Body of pancreas (tissue), 4 donors: Measurements from ENCODE around the gene CADM4. TPM values are rescaled to one million over a fixed set of nuclear protein-coding genes. Genes with fewer than 3 reads are reported as not detected.

Experiments
- ATAC-seq: fragments of 150-250 bp; one replicate; pipeline ENCODE4 v1.9.1; 2016
- DNase-seq, 4 donors: peaks; one replicate each; pipeline ENCODE4 v3.0.0-alpha.2; 2019
- H3K27ac ChIP-seq, 4 donors: fragments of 200-600 bp; sonication (generic); 1 replicate in 3 of 4; 2 replicates in 1 of 4; pipeline versions ENCODE4 v1.5.1 to v1.6.1; 2016 to 2019; ENCODE audit warnings: mild to moderate bottlenecking in 1 of 4, mixed read lengths in 1 of 4, moderate library complexity in 1 of 4
- H3K27me3 ChIP-seq, 2 donors: fragments of 200-600 bp; sonication (generic); one replicate each; pipeline ENCODE4 v1.6.0; 2016; ENCODE audit warnings: mild to moderate bottlenecking in 1 of 2
- H3K36me3 ChIP-seq, 2 donors: fragments of 200-600 bp; sonication (generic); replicated peaks in 1 of 2; 2 replicates each; pipeline ENCODE4 v1.5.1; 2016; ENCODE audit warnings: low read depth in 2 of 2; ENCODE audit not compliant: insufficient read depth in 1 of 2
- H3K4me1 ChIP-seq: fragments of 200-600 bp; sonication (generic); one replicate; pipeline ENCODE4 v1.6.0; 2016
- H3K4me3 ChIP-seq, 2 donors: fragments of 200-600 bp; sonication (generic); 1 replicate in 1 of 2; 2 replicates in 1 of 2; pipeline ENCODE4 v1.5.1; 2016 to 2019
- H3K9me3 ChIP-seq, 3 donors: fragments of 200-600 bp; sonication (generic); 1 replicate in 2 of 3; 2 replicates in 1 of 3; pipeline ENCODE4 v1.5.1; 2016
- CTCF ChIP-seq, 7 experiments: fragments of 450-650 bp in 4 of 7; fragments of 200-600 bp in 3 of 7; sonication (generic) in 3 of 7; IDR thresholded peaks; one replicate each; pipeline ENCODE4 v1.5.1; 2016 to 2019; ENCODE audit warnings: antibody characterized with exemption in 7 of 7
- POLR2A ChIP-seq, 3 donors: fragments of 450-650 bp; IDR thresholded peaks; one replicate each; pipeline ENCODE4 v1.6.1; 2016; ENCODE audit warnings: antibody characterized with exemption in 3 of 3, mild to moderate bottlenecking in 2 of 3
- WGBS, 2 donors: methylation state at CpG; one replicate each; pipeline ENCODE4 v1.1.5; 2017; 5-methylcytosine and 5-hydroxymethylcytosine counted together
- intact Hi-C: fragments of 100-400 bp; cut with DNase I; formaldehyde crosslinking; loops from one replicate; pipeline ENCODE4 v1.15.1; 2023
- total RNA-seq, 2 donors: library from RNA; depleted of rRNA; stranded (reverse); fragments of >200 nt; gene quantifications; one replicate each; pipeline ENCODE4 v1.1.0, GENCODE V29; 2016

Gene CADM4
- total RNA-seq, 2 donors from 2014 or later, result 2.0 to 2.6 TPM

GRCh38 chr19:43633520-43633919 lies 6.1 kb downstream of the CADM4 start:
- Histone ChIP-seq H3K27me3 (no peaks in the 10 kb centered on the region), H3K4me1 (peaks cover 4% of the 10 kb centered on the region), H3K36me3 (no peaks in the 10 kb centered on the region), H3K9me3 (no peaks in the 10 kb centered on the region), H3K4me3 (no peak overlapping the region), H3K27ac (no peak overlapping the region)
- WGBS, 2 donors, result 70 to 86% methylated on average over 4 of the region's 4 CpGs
- DNase-seq (no peak), ATAC-seq (no peak)
- TF ChIP-seq CTCF (IDR thresholded peaks at IDR 0.05) (no peak), POLR2A (IDR thresholded peaks at IDR 0.05) (no peak)
- intact Hi-C loops, result no loop called here

- no peaks in the 10 kb centered on the region for H3K36me3 ChIP-seq
- WGBS, 2 donors, result 82 to 85% methylated on average over 5 of the region's 5 CpGs
- ATAC-seq (no peak), DNase-seq (no peak)
- H3K4me3 ChIP-seq, result no peak overlapping the region
- TF ChIP-seq CTCF (IDR thresholded peaks at IDR 0.05) (no peak), POLR2A (IDR thresholded peaks at IDR 0.05) (no peak)
- no peaks in the 10 kb centered on the region for H3K27me3 ChIP-seq
- H3K27ac ChIP-seq, result no peak overlapping the region
- peaks cover 4% of the 10 kb centered on the region for H3K4me1 ChIP-seq
- H3K9me3 ChIP-seq, result no peaks in the 10 kb centered on the region
- intact Hi-C loops, result no loop called here
These were observed 8.2 kb downstream of the CADM4 start for GRCh38 chr19:43631491-43631890.

GRCh38 chr19:43628646-43629326 lies 10.9 kb downstream of the CADM4 start:
- no peak for ATAC-seq
- Histone ChIP-seq H3K9me3 (no peaks in the 10 kb centered on the region), H3K27me3 (no peaks in the 10 kb centered on the region), H3K4me1 (no peaks in the 10 kb centered on the region), H3K4me3 (no peak overlapping the region), H3K36me3 (no peaks in the 10 kb centered on the region), H3K27ac (no peak overlapping the region)
- intact Hi-C loops, result no loop called here
- no peak for DNase-seq
- 94 to 100% methylated on average over 1 to 3 of the region's 3 CpGs for WGBS, 2 donors
- TF ChIP-seq POLR2A (IDR thresholded peaks at IDR 0.05), result no peak
- TF ChIP-seq CTCF (IDR thresholded peaks at IDR 0.05), result no peak

GRCh38 chr19:43626838-43627237 lies 12.8 kb downstream of the CADM4 start:
- 63 to 67% methylated on average over 14 to 17 of the region's 17 CpGs for WGBS, 2 donors
- Histone ChIP-seq H3K4me3 (no peak overlapping the region), H3K9me3 (no peaks in the 10 kb centered on the region), H3K27ac (no peak overlapping the region), H3K4me1 (no peaks in the 10 kb centered on the region), H3K27me3 (no peaks in the 10 kb centered on the region), H3K36me3 (no peaks in the 10 kb centered on the region)
- no peak for TF ChIP-seq POLR2A (IDR thresholded peaks at IDR 0.05)
- no peak for TF ChIP-seq CTCF (IDR thresholded peaks at IDR 0.05)
- intact Hi-C loops, result no loop called here
- ATAC-seq (no peak), DNase-seq (no peak)
